MM.1S (cell line): Measurements from ENCODE around the gene STK4.
"Not testable (repeated sequence)": the region's sequence is repeated elsewhere in the genome, so short reads cannot be mapped to it uniquely, and the experiment has no call there.

ENCODE experiments used
- DNase-seq: peaks from one replicate; pipeline ENCODE4 v3.0.0-alpha.2; 2015
- H2AFZ ChIP-seq: fragments of 300-600 bp; sonication (generic); 2 replicates; pipeline ENCODE4 v1.6.0; 2016; ENCODE audit warnings: antibody characterized with exemption, low read length
- H3F3A ChIP-seq: fragments of 300-600 bp; sonication (generic); 2 replicates; pipeline ENCODE4 v1.6.1; 2016; ENCODE audit warnings: mild to moderate bottlenecking, antibody characterized with exemption, low read length, moderate library complexity, mixed read lengths; ENCODE audit not compliant: insufficient read depth
- H3K27ac ChIP-seq: fragments of 300-600 bp; sonication (generic); 2 replicates; pipeline ENCODE4 v1.5.1; 2016; ENCODE audit warnings: mild to moderate bottlenecking, low read length
- H3K27me3 ChIP-seq: fragments of 300-600 bp; sonication (generic); replicated peaks from 2 replicates; pipeline ENCODE4 v1.6.0; 2016; ENCODE audit warnings: low read length; ENCODE audit not compliant: insufficient read depth
- H3K36me3 ChIP-seq: fragments of 300-600 bp; sonication (generic); replicated peaks from 2 replicates; pipeline ENCODE4 v1.6.1; 2016; ENCODE audit warnings: mild to moderate bottlenecking, low read length, mixed read lengths; ENCODE audit not compliant: insufficient read depth
- H3K4me1 ChIP-seq: fragments of 300-600 bp; sonication (generic); 2 replicates; pipeline ENCODE4 v1.6.1; 2016; ENCODE audit warnings: low read length, mixed read lengths
- H3K4me2 ChIP-seq: fragments of 300-600 bp; sonication (generic); 2 replicates; pipeline ENCODE4 v1.6.0; 2016; ENCODE audit warnings: low read depth, low read length
- H3K4me3 ChIP-seq: fragments of 300-600 bp; sonication (generic); 2 replicates; pipeline ENCODE4 v1.5.1; 2016; ENCODE audit warnings: low read length, mixed read lengths
- H3K79me2 ChIP-seq: fragments of 300-600 bp; sonication (generic); 2 replicates; pipeline ENCODE4 v1.6.1; 2016; ENCODE audit warnings: mixed run types, low read length, mixed read lengths
- H3K9ac ChIP-seq: fragments of 300-600 bp; sonication (generic); 2 replicates; pipeline ENCODE4 v1.6.1; 2016; ENCODE audit warnings: low read length, mixed read lengths
- H3K9me2 ChIP-seq: fragments of 300-600 bp; sonication (generic); replicated peaks from 2 replicates; pipeline ENCODE4 v1.6.1; 2016; ENCODE audit warnings: mild to moderate bottlenecking, low read length, mixed read lengths; ENCODE audit not compliant: insufficient read depth
- H3K9me3 ChIP-seq: fragments of 300-600 bp; sonication (generic); replicated peaks from 2 replicates; pipeline ENCODE4 v1.6.1; 2016; ENCODE audit warnings: mild to moderate bottlenecking, low read length, mixed read lengths; ENCODE audit not compliant: insufficient read depth
- H4K20me1 ChIP-seq: fragments of 300-600 bp; sonication (generic); 2 replicates; pipeline ENCODE4 v1.6.1; 2016; ENCODE audit warnings: mild to moderate bottlenecking, low read length, moderate library complexity, mixed read lengths; ENCODE audit not compliant: insufficient read depth
- EZH2 ChIP-seq: fragments of 300-600 bp; sonication (generic); optimal IDR thresholded peaks from 2 replicates; pipeline ENCODE3; 2017; ENCODE audit warnings: low read depth, mild to moderate bottlenecking, antibody characterized with exemption, low read length, mixed read lengths
- EZH2phosphoT487 ChIP-seq: fragments of 300-600 bp; sonication (generic); IDR thresholded peaks from 2 replicates; pipeline ENCODE4 v1.6.1; 2018; ENCODE audit warnings: antibody characterized with exemption, low read length
- TF ChIP-seq, protein P1 (sequence below): fragments of 300-600 bp; sonication (generic); IDR thresholded peaks from 2 replicates; pipeline ENCODE4 v1.5.1; 2016; ENCODE audit warnings: antibody characterized with exemption, low read length, mixed read lengths

Gene STK4

GRCh38 chr20:45020236-45020886 is 54.0 kb downstream of the STK4 start:
- Histone ChIP-seq H3K79me2 (peaks cover 93% of the 10 kb centered on the region), H3K9ac (no peak overlapping the region), H3K27ac (no peak overlapping the region), H3K4me3 (no peak overlapping the region), H3K27me3 (no peaks in the 10 kb centered on the region), H3K4me2 (no peak overlapping the region), H3K9me2 (no peaks in the 10 kb centered on the region), H3K36me3 (peaks cover 29% of the 10 kb centered on the region), H2AFZ (no peak overlapping the region), H3K4me1 (0 out of 2 replicates have a peak, but pooled peaks cover 3% of the 10 kb centered on the region), H3F3A (no peaks in the 10 kb centered on the region), H4K20me1 (no peaks in the 10 kb centered on the region), H3K9me3 (no peaks in the 10 kb centered on the region)
- TF ChIP-seq EZH2: no peak
- TF ChIP-seq, protein P1, sequence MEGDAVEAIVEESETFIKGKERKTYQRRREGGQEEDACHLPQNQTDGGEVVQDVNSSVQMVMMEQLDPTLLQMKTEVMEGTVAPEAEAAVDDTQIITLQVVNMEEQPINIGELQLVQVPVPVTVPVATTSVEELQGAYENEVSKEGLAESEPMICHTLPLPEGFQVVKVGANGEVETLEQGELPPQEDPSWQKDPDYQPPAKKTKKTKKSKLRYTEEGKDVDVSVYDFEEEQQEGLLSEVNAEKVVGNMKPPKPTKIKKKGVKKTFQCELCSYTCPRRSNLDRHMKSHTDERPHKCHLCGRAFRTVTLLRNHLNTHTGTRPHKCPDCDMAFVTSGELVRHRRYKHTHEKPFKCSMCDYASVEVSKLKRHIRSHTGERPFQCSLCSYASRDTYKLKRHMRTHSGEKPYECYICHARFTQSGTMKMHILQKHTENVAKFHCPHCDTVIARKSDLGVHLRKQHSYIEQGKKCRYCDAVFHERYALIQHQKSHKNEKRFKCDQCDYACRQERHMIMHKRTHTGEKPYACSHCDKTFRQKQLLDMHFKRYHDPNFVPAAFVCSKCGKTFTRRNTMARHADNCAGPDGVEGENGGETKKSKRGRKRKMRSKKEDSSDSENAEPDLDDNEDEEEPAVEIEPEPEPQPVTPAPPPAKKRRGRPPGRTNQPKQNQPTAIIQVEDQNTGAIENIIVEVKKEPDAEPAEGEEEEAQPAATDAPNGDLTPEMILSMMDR: no peak
- TF ChIP-seq EZH2phosphoT487: no peak
- no peak for DNase-seq

DNA sequence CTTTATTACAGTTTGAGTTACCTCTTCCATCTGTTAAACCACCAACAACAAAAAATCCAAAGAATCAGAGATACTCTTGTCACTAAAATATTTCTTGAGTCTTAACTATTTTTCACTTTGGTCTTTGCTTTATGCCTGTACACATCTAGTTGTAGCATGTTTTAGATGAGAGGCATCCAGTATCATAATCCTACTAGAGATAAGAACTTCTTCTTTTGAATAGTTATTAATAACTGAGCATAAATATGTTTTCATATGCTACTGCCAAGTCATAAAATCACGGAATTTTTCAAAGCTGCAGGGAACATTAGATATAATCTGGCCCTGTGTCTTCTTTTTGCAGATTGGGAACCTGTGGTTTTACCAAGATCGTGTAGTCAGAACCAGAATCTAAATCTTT is 55.3 kb downstream of the STK4 start:
- Histone ChIP-seq H3K36me3 (peaks cover 36% of the 10 kb centered on the region), H3K9me3 (no peaks in the 10 kb centered on the region), H3K79me2 (peaks cover 93% of the 10 kb centered on the region), H3K4me3 (no peak overlapping the region), H4K20me1 (no peaks in the 10 kb centered on the region), H3K9me2 (no peaks in the 10 kb centered on the region), H3F3A (no peaks in the 10 kb centered on the region), H3K4me2 (no peak overlapping the region), H3K9ac (no peak overlapping the region), H2AFZ (no peak overlapping the region), H3K4me1 (no peaks in the 10 kb centered on the region), H3K27me3 (no peaks in the 10 kb centered on the region), H3K27ac (no peak overlapping the region)
- TF ChIP-seq EZH2phosphoT487: no peak
- TF ChIP-seq, protein P1: no peak
- no peak for TF ChIP-seq EZH2
- DNase-seq: no peak

- not testable (repeated sequence) for H3K9me2 ChIP-seq, H3K27me3 ChIP-seq, H3K4me1 ChIP-seq, H3K27ac ChIP-seq, H3F3A ChIP-seq, H3K9me3 ChIP-seq, H3K4me3 ChIP-seq, H2AFZ ChIP-seq, H4K20me1 ChIP-seq, DNase-seq, H3K9ac ChIP-seq, H3K4me2 ChIP-seq
- Histone ChIP-seq H3K79me2 (peaks cover 90% of the 10 kb centered on the region), H3K36me3 (peaks cover 22% of the 10 kb centered on the region)
Measured at GRCh38 chr20:45023140-45023539, 56.8 kb downstream of the STK4 start.

- H3K79me2 ChIP-seq: peaks cover 90% of the 10 kb centered on the region
- no peaks in the 10 kb centered on the region for H3K27me3 ChIP-seq
- H3K36me3 ChIP-seq: peaks cover 15% of the 10 kb centered on the region; the same call in 1 of the 2 replicates
- H3F3A ChIP-seq: peaks cover 20% of the 10 kb centered on the region
- H3K9me3 ChIP-seq: no peaks in the 10 kb centered on the region
- no peaks in the 10 kb centered on the region for H4K20me1 ChIP-seq
- H3K9me2 ChIP-seq: no peaks in the 10 kb centered on the region
- H2AFZ ChIP-seq: no peak overlapping the region
- no peak overlapping the region for H3K9ac ChIP-seq
- DNase-seq: no peak
- H3K4me3 ChIP-seq: no peak overlapping the region
- H3K4me1 ChIP-seq: peaks cover 35% of the 10 kb centered on the region
- no peak overlapping the region for H3K4me2 ChIP-seq
- no peak for TF ChIP-seq EZH2phosphoT487
- no peak for TF ChIP-seq EZH2
- TF ChIP-seq, protein P1: no peak
- no peak overlapping the region for H3K27ac ChIP-seq
Measured at GRCh38 chr20:45028424-45029136, 62.3 kb downstream of the STK4 start.
